Left lung (tissue), 10 donors: ENCODE measurements around the gene ITIH4. TPM values are rescaled to one million over a fixed set of nuclear protein-coding genes. Genes with fewer than 3 reads are reported as not detected.
A peak's percentile ranks its signal among the peaks of the same experiment; 100 is the strongest.

Experiments used
- ATAC-seq: fragments of 200-7000 bp; cut with Tn5 transposase; one replicate; pipeline ENCODE4 v1.9.1; 2020; ENCODE audit warnings: moderate library complexity
- DNase-seq, 4 donors: peaks; one replicate each; pipeline ENCODE4 v3.0.0-alpha.2; 2013 to 2020
- H3K27ac ChIP-seq, 2 donors: fragments of 200-600 bp; sonication (generic) in 1 of 2; one replicate each; pipeline versions ENCODE4 v1.5.0 to v1.8.0; 2020 to 2021
- H3K27me3 ChIP-seq, 2 donors: fragments of 200-600 bp; sonication (generic) in 1 of 2; one replicate each; pipeline versions ENCODE4 v1.5.0 to v1.8.0; 2020 to 2021
- H3K36me3 ChIP-seq, 2 donors: fragments of 200-600 bp; sonication (generic) in 1 of 2; one replicate each; pipeline versions ENCODE4 v1.5.0 to v1.8.0; 2020 to 2021
- H3K4me1 ChIP-seq, 2 donors: fragments of 200-600 bp; one replicate each; pipeline ENCODE4 v1.8.0; 2021
- H3K4me3 ChIP-seq, 2 donors: fragments of 200-600 bp; sonication (generic) in 1 of 2; one replicate each; pipeline versions ENCODE4 v1.5.0 to v1.8.0; 2020 to 2021; ENCODE audit warnings: mild to moderate bottlenecking in 1 of 2
- H3K9me3 ChIP-seq, 2 donors: fragments of 200-600 bp; sonication (generic) in 1 of 2; one replicate each; pipeline versions ENCODE4 v1.5.0 to v1.8.0; 2020 to 2021
- CTCF ChIP-seq, 2 donors: fragments of 200-600 bp; sonication (generic) in 1 of 2; IDR thresholded peaks; one replicate each; pipeline versions ENCODE4 v1.5.0 to v1.8.0; 2021; ENCODE audit warnings: antibody characterized with exemption in 2 of 2
- intact Hi-C, 2 donors: fragments of 100-400 bp; cut with DNase I; formaldehyde crosslinking; loops; one replicate each; pipeline versions ENCODE4 v1.11.2 to v1.14.2; 2022
- microRNA-seq, 2 donors: library from miRNA; unstranded; fragments of <30 nt; microRNA quantifications; one replicate each; pipeline ENCODE4, GENCODE V29; 2019
- polyA plus RNA-seq, 6 donors: library from polyadenylated mRNA; unstranded; fragments of 120-200 nt; gene quantifications; one replicate each; pipeline ENCODE4 v1.2.1, GENCODE V29; 2013; ENCODE audit not compliant: insufficient read length in 6 of 6
- total RNA-seq, 2 donors: library from RNA; stranded (reverse); fragmentation: NEBNext Ultra II Directional; extraction: Animal tissue kit (Norgen Biotek cat#: 25700); gene quantifications; one replicate each; pipeline ENCODE4 v1.2.1, GENCODE V29; 2021
- donor health status: DM: no; HTN: yes; CAD: no.
- donor health status: DM: no; HTN: no; CAD: no.

ITIH4 gene
- total and polyA plus RNA-seq, 8 donors, result 7.7 to 16.3 (median 9.8) TPM

GRCh38 chr3:52771334-52771681, 59.2 kb downstream of the ITIH4 start:
- Histone ChIP-seq H3K36me3 (peaks cover 0 to 18% of the 10 kb centered on the region in 2 donors), H3K27ac (peak overlapping the region; percentile 82 to 85), H3K9me3 (no peaks in the 10 kb centered on the region), H3K4me1 (peaks cover 11 to 12% of the 10 kb centered on the region in 2 donors), H3K4me3 (peak overlapping the region; percentile 77 to 95), H3K27me3 (no peaks in the 10 kb centered on the region)
- intact Hi-C loops, result no loop called here
- ATAC-seq (peak; percentile 16), DNase-seq (no peak)
- TF ChIP-seq CTCF (IDR thresholded peaks at IDR 0.05), result no peak

- intact Hi-C loops, result no loop called here
- DNase-seq (peak; percentile 88 to 98 (median 95)), ATAC-seq (peak; percentile 98)
- no peaks in the 10 kb centered on the region for H3K27me3 ChIP-seq
- peaks cover 0 to 24% of the 10 kb centered on the region in 2 donors for H3K36me3 ChIP-seq
- TF ChIP-seq CTCF (IDR thresholded peaks at IDR 0.05), result no peak
- H3K4me3 ChIP-seq, result peak within 1 kb of the TSS; percentile 77 to 95
- no peaks in the 10 kb centered on the region for H3K9me3 ChIP-seq
- H3K4me1 ChIP-seq, result peaks cover 11 to 12% of the 10 kb centered on the region in 2 donors
- H3K27ac ChIP-seq, result peak within 1 kb of the TSS; percentile 82 to 85
These were observed 59.8 kb downstream of the ITIH4 start, which contains the start of gene NEK4 for GRCh38 chr3:52770496-52771333. Gene NEK4 (minus strand): TSS chr3:52770940. CDS start chr3:52770746, 194 bp downstream.

GRCh38 chr3:52769786-52770455, 60.6 kb downstream of the ITIH4 start:
- Histone ChIP-seq H3K4me1 (peaks cover 11 to 12% of the 10 kb centered on the region in 2 donors), H3K9me3 (no peaks in the 10 kb centered on the region), H3K36me3 (peaks cover 0 to 32% of the 10 kb centered on the region in 2 donors), H3K27ac (peak overlapping the region in 1 of 2 donors; percentile 85), H3K4me3 (peak overlapping the region; percentile 77 to 95), H3K27me3 (no peaks in the 10 kb centered on the region)
- intact Hi-C loops, result no loop called here
- TF ChIP-seq CTCF (IDR thresholded peaks at IDR 0.05), result no peak
- peak; percentile 15 for ATAC-seq
- no peak for DNase-seq

GRCh38 chr3:52763466-52763865, 67.0 kb downstream of the ITIH4 start:
- peaks cover 0 to 18% of the 10 kb centered on the region in 2 donors for H3K4me1 ChIP-seq
- peak overlapping the region in 1 of 2 donors; percentile 30 for H3K27ac ChIP-seq
- H3K9me3 ChIP-seq, result no peaks in the 10 kb centered on the region
- intact Hi-C loops, result no loop called here
- peaks cover 0 to 95% of the 10 kb centered on the region in 2 donors for H3K36me3 ChIP-seq
- TF ChIP-seq CTCF (IDR thresholded peaks at IDR 0.05), result no peak
- DNase-seq (no peak), ATAC-seq (no peak)
- no peaks in the 10 kb centered on the region for H3K27me3 ChIP-seq
- H3K4me3 ChIP-seq, result no peak overlapping the region

Small RNA genes within 50 kb of the gene (microRNA-seq; reads per million reads assigned to microRNA genes)
- gene MIR8064, result 0 reads per million in 2 donors

Other genes starting within 250 kb of the ITIH4 start
- 10 to 100 TPM; 63.0 to 79.8 TPM for gene PBRM1, start 144.8 kb downstream of the ITIH4 start, total RNA-seq
- 10 to 100 TPM; 62.2 to 75.1 (median 65.8) TPM for gene PBRM1, start 144.8 kb downstream of the ITIH4 start, polyA plus RNA-seq
- gene GNL3, start 144.6 kb downstream of the ITIH4 start, total RNA-seq, result 10 to 100 TPM; 44.5 to 74.7 TPM
- 100 to 1,000 TPM in 4 of 6 donors, 10 to 100 TPM in 2; 90.5 to 127 (median 105) TPM for gene GNL3, start 144.6 kb downstream of the ITIH4 start, polyA plus RNA-seq
- gene GLT8D1, start 124.9 kb downstream of the ITIH4 start, total RNA-seq, result 10 to 100 TPM; 46.9 to 58.6 TPM
- 100 to 1,000 TPM in 5 of 6 donors, 10 to 100 TPM in 1; 99.6 to 113 (median 110) TPM for gene GLT8D1, start 124.9 kb downstream of the ITIH4 start, polyA plus RNA-seq
- gene SPCS1, start 124.6 kb downstream of the ITIH4 start, total RNA-seq, result 100 to 1,000 TPM in 1 of 2 donors, 10 to 100 TPM in 1; 94.5 to 102 TPM
- gene SPCS1, start 124.6 kb downstream of the ITIH4 start, polyA plus RNA-seq, result 100 to 1,000 TPM; 108 to 128 (median 117) TPM
- gene NEK4, start 59.7 kb downstream of the ITIH4 start, total RNA-seq, result 10 to 100 TPM; 23.6 to 29.0 TPM
- 10 to 100 TPM; 25.3 to 35.0 (median 28.5) TPM for gene NEK4, start 59.7 kb downstream of the ITIH4 start, polyA plus RNA-seq
- under 1 TPM in 1 of 2 donors, not detected in 1; 0.18 TPM for gene ITIH1, start 53.1 kb downstream of the ITIH4 start, total RNA-seq
- gene ITIH1, start 53.1 kb downstream of the ITIH4 start, polyA plus RNA-seq, result under 1 TPM in 3 of 6 donors, not detected in 3; 0.34 to 0.61 (median 0.57) TPM
- 1 to 10 TPM; 1.5 to 3.6 TPM for gene ITIH3, start 35.9 kb downstream of the ITIH4 start, total RNA-seq
- gene ITIH3, start 35.9 kb downstream of the ITIH4 start, polyA plus RNA-seq, result 1 to 10 TPM; 2.0 to 5.8 (median 3.6) TPM
- gene MUSTN1, start 4.3 kb upstream of the ITIH4 start, total RNA-seq, result 1 to 10 TPM; 1.2 to 7.5 TPM
- gene MUSTN1, start 4.3 kb upstream of the ITIH4 start, polyA plus RNA-seq, result 1 to 10 TPM in 2 of 6 donors, under 1 TPM in 3, not detected in 1; 0.34 to 2.6 (median 0.66) TPM
- gene STIMATE, start 66.9 kb upstream of the ITIH4 start, total RNA-seq, result 10 to 100 TPM; 21.0 to 28.3 TPM
- 10 to 100 TPM; 11.6 to 23.4 (median 14.0) TPM for gene STIMATE, start 66.9 kb upstream of the ITIH4 start, polyA plus RNA-seq
- gene SFMBT1, start 215.4 kb upstream of the ITIH4 start, total RNA-seq, result 10 to 100 TPM in 1 of 2 donors, 1 to 10 TPM in 1; 9.7 to 12.9 TPM
- 10 to 100 TPM in 1 of 6 donors, 1 to 10 TPM in 5; 8.0 to 10.0 (median 9.1) TPM for gene SFMBT1, start 215.4 kb upstream of the ITIH4 start, polyA plus RNA-seq